ENCODE measurements around the gene MEX3D. TPM values are rescaled to one million over a fixed set of nuclear protein-coding genes. Genes with fewer than 3 reads are reported as not detected.

Gene MEX3D
- total RNA-seq, 1 donor from 2014 or later, result 27.1 TPM

- intact Hi-C loops (cut with DNase I), result no loop called here
- DNase-seq (ENCODE audit: low spot score), result no peak
- no peak for ATAC-seq
Observed at GRCh38 chr19:1511318-1512317, 56.5 kb downstream of the MEX3D start.

DNA sequence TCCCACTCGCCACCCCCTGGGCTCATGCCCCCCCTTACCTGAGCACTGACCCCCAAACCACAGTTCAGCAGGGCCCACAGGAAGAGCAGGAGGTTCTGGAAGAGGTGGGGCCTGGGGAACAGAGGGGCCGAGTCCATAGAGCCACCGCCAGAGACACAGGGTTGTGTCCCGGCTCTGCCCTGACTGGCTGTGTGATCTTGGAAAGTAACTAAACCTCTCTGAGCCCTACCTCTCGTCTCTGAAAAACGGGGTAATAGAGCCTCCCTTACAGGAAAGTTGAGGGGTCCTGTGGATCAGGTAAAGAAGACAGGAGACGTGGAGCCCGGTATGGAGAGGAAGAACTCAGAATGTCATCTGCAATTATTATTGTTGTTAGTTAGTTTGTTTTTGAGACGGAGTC lies 57.3 kb downstream of the MEX3D start:
- intact Hi-C loops (cut with DNase I), result no loop called here
- DNase-seq (ENCODE audit: low spot score) (no peak), ATAC-seq (no peak)

DNA sequence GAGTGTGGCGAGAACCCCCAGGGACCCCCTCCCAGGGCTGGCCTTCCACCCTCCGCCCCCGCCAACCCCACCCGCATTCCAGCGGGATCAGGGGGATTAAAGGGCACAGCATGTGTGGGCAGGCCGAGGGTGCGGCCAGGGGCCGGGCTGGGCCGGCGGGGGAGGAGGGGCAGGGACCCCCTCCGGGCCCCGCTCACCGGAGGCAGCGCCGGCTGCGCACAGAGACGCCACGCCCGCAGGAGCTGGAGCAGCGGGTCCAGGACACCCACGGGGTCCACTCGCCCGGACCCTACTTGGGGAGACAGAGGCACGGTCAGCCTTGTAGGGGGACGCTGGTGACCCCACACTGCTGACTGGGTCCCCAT lies 57.7 kb downstream of the MEX3D start:
- DNase-seq (ENCODE audit: low spot score), result no peak

GRCh38 chr19:1509602-1510441 lies 58.3 kb downstream of the MEX3D start:
- ATAC-seq (no peak), DNase-seq (ENCODE audit: low spot score) (no peak)
- intact Hi-C loops (cut with DNase I), result no loop called here

More for the DNA sequence above, 57.7 kb downstream of the MEX3D start:
- intact Hi-C loops (cut with DNase I), result no loop called here
- ATAC-seq, result no peak

DNA sequence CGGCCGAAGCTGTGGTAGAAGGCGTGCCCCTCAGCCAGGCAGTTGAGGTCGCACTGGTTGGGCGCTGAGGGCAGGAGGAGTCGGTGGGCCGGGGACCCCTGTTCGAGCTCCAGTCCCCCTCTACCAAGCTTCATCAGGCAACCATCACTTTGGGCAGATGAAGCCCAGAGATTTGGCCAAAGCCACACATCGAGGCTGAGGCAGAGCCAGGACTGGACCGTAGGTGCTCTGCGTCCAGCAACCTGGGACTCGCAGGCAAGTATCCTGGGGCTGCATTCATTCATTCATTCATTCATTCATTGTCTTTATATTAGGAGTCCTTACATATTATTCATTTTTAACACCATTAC lies 59.6 kb downstream of the MEX3D start:
- intact Hi-C loops (cut with DNase I), result no loop called here
- DNase-seq (ENCODE audit: low spot score) (no peak), ATAC-seq (no peak)

DNA sequence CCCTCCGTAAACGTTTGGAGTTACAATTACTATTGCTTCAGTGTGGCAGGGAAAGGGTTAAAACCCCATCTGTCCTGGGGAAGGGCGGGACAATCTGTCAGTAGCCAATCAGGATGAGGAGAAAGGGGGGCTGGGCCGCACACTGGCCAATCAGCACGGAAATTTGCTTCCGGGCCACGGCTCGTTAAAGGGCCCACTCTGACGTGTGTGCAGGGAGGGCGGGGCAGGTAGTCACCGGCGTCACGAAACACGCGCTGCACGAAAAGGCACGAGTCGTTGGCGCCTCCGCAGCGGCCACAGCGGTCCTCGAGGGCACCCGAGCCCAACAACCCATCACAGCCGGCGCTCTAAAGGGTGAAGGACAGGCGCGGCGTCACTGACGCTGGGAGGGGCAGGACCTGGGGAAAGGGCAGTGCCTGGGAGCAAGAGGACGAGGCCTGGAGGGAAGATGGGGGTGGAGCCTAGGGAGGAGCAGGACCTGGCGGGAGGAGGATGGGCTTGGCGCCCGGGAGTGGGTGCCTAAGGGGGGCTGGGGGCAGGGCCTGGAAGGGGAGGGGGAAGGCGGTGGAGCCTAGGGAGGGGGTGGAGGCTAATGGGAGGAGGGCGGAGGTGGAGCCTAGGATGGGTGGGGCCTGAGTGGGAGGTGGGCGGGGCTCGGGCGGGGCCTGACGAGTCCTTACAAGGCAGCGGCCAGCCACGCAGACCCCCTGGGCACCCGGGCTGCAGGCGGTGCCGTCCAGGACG lies 60.2 kb downstream of the MEX3D start:
- ATAC-seq (peak; percentile 94), DNase-seq (ENCODE audit: low spot score) (peak; percentile 96)
- intact Hi-C loops (cut with DNase I), result no loop called here

DNA sequence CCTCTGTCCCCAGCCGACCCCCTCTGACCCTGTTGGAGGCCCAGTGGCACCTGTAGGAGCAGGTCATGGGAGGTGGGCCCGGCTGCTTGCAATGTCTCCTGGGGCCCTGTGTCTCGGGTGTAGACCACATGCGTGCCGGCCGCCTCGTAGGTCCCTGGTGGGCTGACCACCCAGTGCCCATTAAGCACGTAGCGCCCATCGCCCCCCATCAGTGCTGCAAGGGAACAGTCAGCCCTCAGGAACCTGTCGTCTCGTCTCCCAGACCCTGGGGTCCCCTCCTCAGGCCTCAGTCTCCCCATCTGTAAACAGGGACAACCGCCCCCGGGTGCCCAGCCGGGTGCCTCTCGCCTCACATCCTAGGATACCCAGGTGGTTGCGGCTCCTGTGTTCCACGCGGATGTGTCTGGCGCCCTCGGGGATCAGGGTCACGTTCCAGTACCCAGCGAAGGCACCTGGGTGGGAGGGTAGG lies 60.9 kb downstream of the MEX3D start:
- DNase-seq (ENCODE audit: low spot score), result no peak
- intact Hi-C loops (cut with DNase I), result no loop called here
- no peak for ATAC-seq

DNA sequence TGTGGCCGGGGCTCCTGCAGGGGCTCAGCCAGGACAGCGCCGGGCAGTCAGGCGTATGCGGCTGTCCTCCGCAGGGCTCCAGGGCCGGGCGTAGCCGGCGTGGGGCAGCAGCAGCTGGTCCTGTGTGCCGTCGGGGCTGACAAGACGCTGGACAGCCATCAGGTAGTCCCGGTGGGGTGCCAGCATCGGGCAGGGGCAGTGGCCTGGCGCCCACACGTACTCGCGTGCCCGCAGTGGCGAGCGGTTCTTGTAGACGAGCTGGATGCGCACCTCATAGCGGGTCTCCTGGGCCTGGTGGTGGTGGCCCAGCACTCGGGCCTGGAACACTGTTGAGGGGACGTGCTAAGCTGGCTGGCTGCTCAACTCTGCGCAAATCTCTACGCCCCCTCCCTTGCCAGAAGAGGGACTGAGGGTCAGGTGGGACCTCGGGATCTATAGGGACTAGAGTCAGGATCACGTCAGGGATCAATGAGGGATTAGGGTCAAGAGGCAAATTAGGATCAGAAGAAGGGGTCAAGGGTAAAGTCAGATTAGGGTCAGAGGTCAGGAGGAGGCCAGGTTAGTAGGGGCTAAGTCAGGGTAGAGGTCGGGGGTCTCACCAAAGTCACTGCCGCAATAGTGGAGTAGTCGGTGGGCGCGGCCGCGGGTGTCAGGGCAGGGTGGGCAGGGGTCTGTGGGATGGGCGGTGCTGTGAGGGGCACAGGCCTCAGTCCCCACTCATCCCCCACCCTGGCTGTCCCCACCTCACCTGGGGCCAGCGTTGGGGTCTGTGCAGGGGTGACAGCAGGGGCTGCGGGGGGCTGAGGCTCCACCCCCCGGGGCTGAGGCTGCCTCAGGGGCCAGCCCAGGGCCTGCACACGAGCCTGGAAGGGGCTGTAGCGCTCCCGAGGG lies 61.9 kb downstream of the MEX3D start:
- no peak for DNase-seq (ENCODE audit: low spot score)
- intact Hi-C loops (cut with DNase I), result no loop called here
- ATAC-seq, result no peak

GRCh38 chr19:1505012-1505411 lies 63.1 kb downstream of the MEX3D start:
- intact Hi-C loops (cut with DNase I), result no loop called here
- no peak for DNase-seq (ENCODE audit: low spot score)
- ATAC-seq, result no peak

Other genes starting within 250 kb of the MEX3D start
- gene NDUFS7, start 184.4 kb downstream of the MEX3D start, total RNA-seq, result 57.5 TPM
- 48.1 TPM for gene GAMT, start 166.8 kb downstream of the MEX3D start, total RNA-seq
- gene DAZAP1, start 160.7 kb downstream of the MEX3D start, total RNA-seq, result 75.7 TPM
- gene RPS15, start 129.9 kb downstream of the MEX3D start, total RNA-seq, result 753 TPM
- 6.0 TPM for gene APC2, start 118.2 kb downstream of the MEX3D start, total RNA-seq
- gene C19orf25, start 89.1 kb downstream of the MEX3D start, total RNA-seq, result 22.1 TPM
- gene PCSK4, start 78.0 kb downstream of the MEX3D start, total RNA-seq, result 2.5 TPM
- gene REEP6, start 77.1 kb downstream of the MEX3D start, total RNA-seq, result 3.9 TPM
- gene ADAMTSL5, start 55.3 kb downstream of the MEX3D start, total RNA-seq, result 48.3 TPM
- gene PLK5, start 44.2 kb downstream of the MEX3D start, total RNA-seq, result 0.80 TPM
- gene MBD3, start 24.5 kb upstream of the MEX3D start, total RNA-seq, result 48.1 TPM
- gene UQCR11, start 37.1 kb upstream of the MEX3D start, total RNA-seq, result 136 TPM
- gene TCF3, start 84.3 kb upstream of the MEX3D start, total RNA-seq, result 48.7 TPM
- gene ONECUT3, start 185.2 kb upstream of the MEX3D start, total RNA-seq, result not detected
- gene ATP8B3, start 244.0 kb upstream of the MEX3D start, total RNA-seq, result 2.3 TPM